ENCODE results near the gene LDLRAD2.
"Not testable (repeated sequence)": the region's sequence is repeated elsewhere in the genome, so short reads cannot be mapped to it uniquely, and the experiment has no call there.

The LDLRAD2 gene

GRCh38 chr1:21782868-21783678, 29.0 kb upstream of the LDLRAD2 start, which contains the start of gene USP48:
USP48 (minus strand) TSS chr1:21783149; CDS start chr1:21782957, 192 bp downstream.
- in situ Hi-C loops (cut with MboI; ENCODE audit: low pct_unique_long_range_greater_than_20kb, low sequenced_read_pairs), result no loop called here
- peak; percentile 94 for DNase-seq

- in situ Hi-C loops (cut with MboI; ENCODE audit: low pct_unique_long_range_greater_than_20kb, low sequenced_read_pairs), result no loop called here
- peak; percentile 96 for DNase-seq
Measured at GRCh38 chr1:21783679-21784603, 28.1 kb upstream of the LDLRAD2 start.

- DNase-seq; in situ Hi-C loops (cut with MboI; ENCODE audit: low pct_unique_long_range_greater_than_20kb, low sequenced_read_pairs): not testable (repeated sequence)
Measured at GRCh38 chr1:21785764-21786163, 26.3 kb upstream of the LDLRAD2 start.

- DNase-seq, result no peak
- in situ Hi-C loops (cut with MboI; ENCODE audit: low pct_unique_long_range_greater_than_20kb, low sequenced_read_pairs), result no loop called here
Measured at GRCh38 chr1:21786640-21787039, 25.4 kb upstream of the LDLRAD2 start.

GRCh38 chr1:21793104-21793503, 19.0 kb upstream of the LDLRAD2 start:
- in situ Hi-C loops (cut with MboI; ENCODE audit: low pct_unique_long_range_greater_than_20kb, low sequenced_read_pairs), result no loop called here
- no peak for DNase-seq

GRCh38 chr1:21794656-21795055, 17.4 kb upstream of the LDLRAD2 start:
- no peak for DNase-seq
- in situ Hi-C loops (cut with MboI; ENCODE audit: low pct_unique_long_range_greater_than_20kb, low sequenced_read_pairs), result no loop called here

- in situ Hi-C loops (cut with MboI; ENCODE audit: low pct_unique_long_range_greater_than_20kb, low sequenced_read_pairs), result no loop called here
- DNase-seq, result no peak
Measured at GRCh38 chr1:21795075-21795474, 17.0 kb upstream of the LDLRAD2 start.

GRCh38 chr1:21799730-21800129, 12.3 kb upstream of the LDLRAD2 start:
- DNase-seq, result no peak
- in situ Hi-C loops (cut with MboI; ENCODE audit: low pct_unique_long_range_greater_than_20kb, low sequenced_read_pairs), result no loop called here

- in situ Hi-C loops (cut with MboI; ENCODE audit: low pct_unique_long_range_greater_than_20kb, low sequenced_read_pairs), result no loop called here
- no peak for DNase-seq
Measured at GRCh38 chr1:21801100-21801499, 11.0 kb upstream of the LDLRAD2 start.

GRCh38 chr1:21804536-21804935, 7.5 kb upstream of the LDLRAD2 start:
- DNase-seq, result no peak
- in situ Hi-C loops (cut with MboI; ENCODE audit: low pct_unique_long_range_greater_than_20kb, low sequenced_read_pairs), result no loop called here

GRCh38 chr1:21813542-21813941, 1.5 kb downstream of the LDLRAD2 start:
- in situ Hi-C loops (cut with MboI; ENCODE audit: low pct_unique_long_range_greater_than_20kb, low sequenced_read_pairs), result no loop called here

GRCh38 chr1:21814241-21814918, 2.3 kb downstream of the LDLRAD2 start:
- DNase-seq, result peak; percentile 72
- in situ Hi-C loops (cut with MboI; ENCODE audit: low pct_unique_long_range_greater_than_20kb, low sequenced_read_pairs), result no loop called here

More at GRCh38 chr1:21813542-21813941, 1.5 kb downstream of the LDLRAD2 start:
- DNase-seq, result no peak

- DNase-seq, result no peak
Measured at GRCh38 chr1:21814981-21815582, 3.0 kb downstream of the LDLRAD2 start.

GRCh38 chr1:21815724-21816321, 3.8 kb downstream of the LDLRAD2 start:
- in situ Hi-C loops (cut with MboI; ENCODE audit: low pct_unique_long_range_greater_than_20kb, low sequenced_read_pairs), result no loop called here

More at GRCh38 chr1:21814981-21815582, 3.0 kb downstream of the LDLRAD2 start:
- in situ Hi-C loops (cut with MboI; ENCODE audit: low pct_unique_long_range_greater_than_20kb, low sequenced_read_pairs), result no loop called here

GRCh38 chr1:21816602-21817302, 4.7 kb downstream of the LDLRAD2 start:
- no peak for DNase-seq
- in situ Hi-C loops (cut with MboI; ENCODE audit: low pct_unique_long_range_greater_than_20kb, low sequenced_read_pairs), result no loop called here

More at GRCh38 chr1:21815724-21816321, 3.8 kb downstream of the LDLRAD2 start:
- DNase-seq, result peak; percentile 50

- in situ Hi-C loops (cut with MboI; ENCODE audit: low pct_unique_long_range_greater_than_20kb, low sequenced_read_pairs), result no loop called here
- peak; percentile 43 for DNase-seq
Measured at GRCh38 chr1:21818656-21819055, 6.6 kb downstream of the LDLRAD2 start.

GRCh38 chr1:21820597-21821232, 8.7 kb downstream of the LDLRAD2 start:
- in situ Hi-C loops (cut with MboI; ENCODE audit: low pct_unique_long_range_greater_than_20kb, low sequenced_read_pairs), result no loop called here
- no peak for DNase-seq

Measured in KBM-7 (cell line).